HTR-8/SVneo (cell line): Measurements from ENCODE around the gene OSBPL7.

Source experiments
- DNase-seq: peaks from one replicate; pipeline ENCODE4 v3.0.0; 2011; ENCODE audit warnings: low spot score, mixed read lengths; ENCODE audit not compliant: insufficient read length
- FAIRE-seq: peaks from 2 replicates; lab custom pipeline; 2011; peaks lifted over from hg19 to GRCh38; lab: Jason Lieb, UNC

The OSBPL7 gene

DNA sequence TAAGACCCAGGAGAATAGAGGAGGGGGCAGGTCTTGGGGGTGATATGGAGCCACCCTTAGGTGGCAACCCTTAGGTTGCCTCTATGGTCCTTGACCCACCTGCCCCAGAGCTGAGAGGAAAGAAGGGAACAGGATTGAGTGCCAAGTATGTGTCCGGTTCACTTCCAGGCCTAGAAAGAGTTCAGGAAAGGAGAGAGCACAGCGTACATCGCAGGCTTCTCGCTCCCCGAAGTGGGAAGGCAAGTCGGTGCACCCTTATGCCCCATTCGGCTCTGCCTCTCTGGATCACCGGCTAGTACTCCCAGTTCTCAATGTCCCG is 28.7 kb upstream of the OSBPL7 start:
- no peak for DNase-seq
- FAIRE-seq, result peak; percentile 23

DNA sequence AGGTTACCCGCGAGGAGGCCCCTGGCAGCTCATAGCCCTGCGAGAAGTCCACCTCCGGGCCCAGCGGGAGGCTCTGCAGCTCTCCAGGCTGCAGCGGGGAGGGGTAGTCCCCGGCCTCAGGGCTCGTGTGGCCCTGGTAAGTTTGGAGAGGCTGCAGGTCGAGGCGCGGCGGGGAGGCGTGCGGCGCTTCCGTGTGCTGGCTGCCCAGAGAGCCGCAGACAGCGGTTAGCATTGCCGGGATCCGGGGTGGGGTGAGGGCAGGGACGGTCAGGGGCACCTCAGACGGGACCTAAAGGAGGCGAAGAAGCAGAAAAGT is 26.6 kb upstream of the OSBPL7 start:
- DNase-seq (no peak), FAIRE-seq (no peak)

DNA sequence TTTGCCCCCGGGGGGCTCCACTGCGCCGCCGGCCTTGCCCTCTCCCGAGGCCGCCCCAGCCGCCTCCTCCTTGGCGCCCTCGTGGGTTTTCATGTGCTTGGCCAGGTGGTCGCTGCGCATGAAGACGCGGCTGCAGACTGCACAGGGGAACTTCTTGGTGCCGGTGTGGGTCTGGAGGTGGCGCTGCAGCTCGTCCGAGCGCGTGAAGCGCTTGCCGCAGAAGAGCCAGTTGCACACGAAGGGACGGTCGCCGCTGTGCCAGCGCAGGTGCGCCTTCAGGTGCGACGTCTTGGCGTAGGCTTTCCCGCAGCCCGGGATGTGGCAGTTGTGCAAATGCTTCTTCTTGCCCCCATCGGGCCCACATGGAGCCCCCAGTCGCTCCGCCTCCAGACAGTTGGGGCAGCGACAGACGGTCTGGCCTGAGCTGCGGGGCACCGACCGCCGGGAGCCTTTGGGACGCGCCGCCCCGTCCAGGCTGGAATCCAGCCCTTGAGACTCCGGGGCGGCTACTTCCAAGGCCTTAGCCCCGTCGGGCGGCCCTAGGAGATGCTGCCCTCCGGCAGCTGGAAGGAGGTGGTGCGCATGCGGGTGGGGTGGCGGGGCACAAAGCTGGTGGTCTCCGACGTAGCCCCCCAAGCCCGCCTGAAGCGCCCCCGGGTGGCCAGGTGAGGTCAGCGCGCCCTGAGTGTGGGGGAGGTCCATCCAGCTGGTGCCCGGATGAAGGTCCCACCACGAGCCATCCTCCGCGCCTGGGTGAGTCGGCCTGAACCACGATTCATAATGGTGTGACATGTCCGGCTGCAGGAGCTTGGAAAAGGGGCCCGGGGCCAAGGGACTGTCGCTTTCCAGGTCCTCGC is 26.0 kb upstream of the OSBPL7 start:
- no peak for DNase-seq
- FAIRE-seq, result no peak

DNA sequence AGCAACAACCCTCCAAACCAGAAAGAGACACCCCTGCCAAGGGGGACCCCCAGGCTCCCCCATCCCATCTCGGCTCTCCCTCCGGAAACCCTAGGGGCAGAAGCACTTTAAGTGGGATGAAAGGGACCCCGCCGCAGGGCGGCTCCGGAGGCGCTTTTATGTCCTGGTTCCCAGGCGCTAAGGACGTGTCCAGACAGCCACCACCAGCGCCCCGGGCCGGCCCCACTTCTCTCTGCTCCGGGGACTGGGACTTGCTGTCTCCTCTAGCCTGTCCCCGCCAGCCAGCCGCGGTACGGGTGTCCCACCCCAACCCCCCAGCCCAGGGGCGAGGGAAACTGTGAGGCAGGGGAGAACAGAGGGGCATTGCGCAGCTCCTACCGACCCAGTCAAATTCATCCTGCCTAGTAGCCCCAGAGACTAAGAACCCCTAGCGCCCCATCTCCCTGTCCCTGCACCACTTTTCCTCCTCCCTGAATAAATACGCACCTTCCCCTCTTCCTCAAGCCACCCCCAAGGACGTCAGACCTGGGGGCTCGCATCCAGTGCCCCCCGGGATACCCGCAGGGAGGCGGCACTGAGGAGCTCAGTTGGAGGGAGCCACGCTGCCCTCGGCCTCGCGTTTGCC is 25.2 kb upstream of the OSBPL7 start:
- FAIRE-seq, result no peak
- DNase-seq, result no peak

DNA sequence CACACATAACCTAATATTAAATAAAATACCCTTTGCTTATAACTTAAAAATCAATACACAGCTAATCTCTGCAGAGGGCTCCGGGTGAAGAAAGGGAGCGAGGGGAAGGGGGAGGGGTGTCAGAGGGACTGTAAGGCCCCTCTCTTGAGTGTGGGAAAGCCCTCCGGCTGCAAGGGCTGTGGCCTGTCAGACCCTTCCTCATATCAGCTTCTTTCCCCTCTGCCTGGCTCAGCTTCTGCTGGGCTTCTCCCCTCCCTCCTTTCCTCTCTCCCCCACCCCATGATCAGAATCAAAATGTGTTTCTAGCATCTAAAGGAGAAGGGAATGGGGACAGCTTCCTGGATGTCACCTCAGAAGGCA is 24.1 kb upstream of the OSBPL7 start:
- no peak for FAIRE-seq
- DNase-seq, result no peak

DNA sequence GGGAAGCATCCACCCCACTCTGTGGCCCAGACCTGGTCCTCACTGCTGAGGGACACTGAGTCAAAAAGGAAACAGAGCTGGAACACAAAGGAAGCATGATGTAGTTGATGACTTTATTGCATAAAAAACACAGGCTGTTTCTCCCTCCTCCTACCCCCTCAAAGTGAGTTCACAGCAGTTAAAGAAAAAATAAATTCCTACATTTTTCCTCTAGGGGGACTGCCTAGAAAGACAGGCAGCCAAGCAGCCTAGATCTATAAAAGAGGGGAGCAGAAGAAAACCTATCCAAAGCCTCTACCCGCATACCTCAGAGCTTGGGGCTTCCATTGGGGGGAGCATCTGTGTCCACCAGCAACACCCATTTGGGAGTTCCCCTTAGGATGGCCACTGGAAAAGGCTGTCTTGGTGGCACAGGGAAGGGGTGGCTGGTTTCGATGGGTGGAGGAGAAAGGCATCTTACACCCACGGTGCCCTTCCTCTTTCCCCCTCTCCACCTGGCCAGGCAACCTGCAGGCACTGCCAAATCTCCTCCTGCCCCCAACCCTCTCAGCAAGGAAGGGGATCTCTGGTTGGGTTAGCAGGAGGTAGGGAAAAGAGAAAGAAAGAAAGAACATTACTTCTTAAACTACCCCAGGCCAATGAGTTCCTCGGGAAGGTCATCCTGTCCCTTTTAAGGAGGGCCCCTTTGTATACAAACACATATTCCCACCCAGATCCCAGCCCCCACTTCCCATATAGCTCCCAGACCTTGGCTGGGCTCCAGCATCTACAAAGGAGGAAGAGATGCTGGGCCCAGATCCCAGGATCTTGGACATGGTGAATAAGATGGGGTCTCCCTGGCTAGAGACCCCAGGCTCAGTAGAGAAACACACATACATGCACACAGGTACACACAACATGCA is 23.5 kb upstream of the OSBPL7 start:
- DNase-seq, result no peak
- no peak for FAIRE-seq

DNA sequence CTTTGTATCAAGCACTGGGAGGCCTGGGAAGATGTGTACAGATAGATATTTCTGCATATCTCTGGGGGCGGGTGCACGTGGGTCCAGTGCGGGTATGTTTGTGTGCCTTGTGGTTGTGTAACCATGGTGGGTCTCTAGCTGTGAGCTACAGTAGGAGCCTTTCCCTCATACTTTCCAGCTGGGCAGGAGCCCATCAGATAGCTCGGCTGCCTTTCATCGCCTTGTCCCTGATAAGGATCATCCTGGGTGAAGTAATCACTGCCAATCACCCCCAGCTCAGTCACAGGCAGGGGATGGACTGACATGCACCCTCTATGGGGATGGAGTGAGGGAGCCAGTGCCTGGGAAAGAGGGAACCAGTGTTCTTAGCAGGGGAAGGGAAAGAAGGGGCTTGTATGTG is 22.6 kb upstream of the OSBPL7 start:
- FAIRE-seq, result peak; percentile 28

DNA sequence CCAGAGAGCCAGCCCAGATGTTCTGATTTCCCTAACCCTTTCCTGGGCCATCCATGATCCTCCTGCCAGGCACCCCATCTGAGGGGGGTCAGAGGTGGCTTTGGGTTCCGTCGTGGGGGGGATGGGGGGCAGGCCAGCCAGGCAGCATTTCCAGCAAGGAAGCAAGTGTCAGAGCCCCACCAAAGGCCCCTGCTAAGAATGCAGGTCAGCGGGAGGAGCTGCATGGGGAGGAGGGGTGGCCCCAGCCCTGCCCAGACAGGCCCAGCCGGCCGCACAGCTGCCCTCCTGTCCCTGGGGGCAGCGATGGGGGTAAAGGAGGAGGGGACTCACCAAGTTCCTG is 21.8 kb upstream of the OSBPL7 start:
- DNase-seq, result no peak
- FAIRE-seq, result no peak

More for the DNA sequence above, 22.6 kb upstream of the OSBPL7 start:
- DNase-seq, result no peak

DNA sequence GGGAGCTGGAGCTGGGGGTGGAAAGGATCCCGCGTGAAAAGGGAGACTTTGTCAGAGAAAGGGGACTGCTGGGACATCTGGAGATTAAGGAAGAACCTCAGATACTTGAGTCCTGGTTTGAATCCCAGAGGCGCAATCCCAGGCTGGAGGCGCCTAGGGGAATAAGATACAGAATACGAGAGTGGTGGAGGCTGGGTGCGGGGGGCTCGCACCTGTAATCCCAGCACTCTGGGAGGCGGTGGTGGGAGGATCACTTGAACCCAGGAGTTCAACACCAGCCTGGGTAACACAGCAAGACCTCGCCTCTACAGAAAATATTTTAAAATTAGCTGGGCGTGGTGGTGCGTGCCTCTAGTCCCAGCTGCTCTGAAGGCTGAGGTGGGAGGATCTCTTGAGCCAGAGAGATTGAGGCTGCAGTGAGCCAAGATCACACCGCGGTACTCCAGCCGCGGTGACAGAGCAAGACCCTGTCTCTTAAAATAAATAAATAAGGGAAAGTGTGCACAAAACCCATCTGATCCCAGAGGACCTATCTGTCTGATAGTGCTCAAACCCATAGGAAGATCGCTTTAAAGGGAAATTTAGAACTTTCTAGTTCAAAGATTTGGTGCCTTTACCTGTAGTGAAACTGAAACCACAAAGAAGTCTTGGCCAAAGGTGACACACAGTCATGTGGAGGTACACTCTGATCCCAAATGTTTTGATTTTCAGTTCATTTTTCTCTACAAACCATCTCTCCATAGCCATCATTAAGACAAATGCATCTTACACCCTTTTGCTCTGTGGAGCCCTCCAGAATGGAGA is 20.1 kb upstream of the OSBPL7 start:
- DNase-seq (no peak), FAIRE-seq (no peak)

DNA sequence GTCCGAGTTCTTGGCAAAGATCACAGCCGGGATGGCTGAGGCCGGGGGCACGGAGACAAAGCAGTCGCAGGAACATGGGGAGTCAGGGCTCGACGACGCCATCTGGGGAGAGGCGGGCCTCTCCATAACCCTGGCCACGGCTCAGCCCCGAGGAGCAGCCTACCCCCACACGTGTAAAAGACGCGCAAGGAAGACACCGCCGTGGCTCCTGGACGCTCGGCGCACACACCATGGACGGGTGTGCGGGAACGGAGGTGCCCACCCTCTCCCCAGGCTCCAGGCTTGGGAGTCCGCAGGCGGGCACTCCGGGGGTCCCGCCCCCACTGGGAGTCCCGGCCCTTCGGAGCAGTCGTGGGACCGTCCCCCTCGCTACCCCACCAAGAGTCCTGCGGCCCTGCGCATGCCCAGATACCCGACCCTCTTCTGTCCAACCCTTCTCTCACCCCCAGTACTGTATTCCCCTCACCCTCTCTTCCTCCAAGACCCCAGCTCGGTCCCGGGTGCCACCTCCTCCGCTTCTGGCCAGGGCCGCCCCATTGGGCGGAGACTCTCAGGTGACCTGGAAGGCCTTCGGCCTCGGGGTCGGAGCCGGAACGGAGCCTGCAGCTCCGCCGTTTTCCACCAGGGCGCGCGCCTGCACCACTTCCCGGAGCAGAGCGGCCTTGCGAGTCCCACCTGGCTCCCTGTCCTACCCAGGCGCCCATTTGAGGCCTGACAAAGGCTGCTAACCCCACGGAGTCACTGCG is 19.3 kb upstream of the OSBPL7 start, which contains the start of gene SCRN2:
SCRN2 (minus strand) TSS at position 532 of the 746 bp plus-strand sequence; CDS start at position 102, 430 bp downstream.
- FAIRE-seq, result peak; percentile 97
- peak; percentile 96 for DNase-seq

DNA sequence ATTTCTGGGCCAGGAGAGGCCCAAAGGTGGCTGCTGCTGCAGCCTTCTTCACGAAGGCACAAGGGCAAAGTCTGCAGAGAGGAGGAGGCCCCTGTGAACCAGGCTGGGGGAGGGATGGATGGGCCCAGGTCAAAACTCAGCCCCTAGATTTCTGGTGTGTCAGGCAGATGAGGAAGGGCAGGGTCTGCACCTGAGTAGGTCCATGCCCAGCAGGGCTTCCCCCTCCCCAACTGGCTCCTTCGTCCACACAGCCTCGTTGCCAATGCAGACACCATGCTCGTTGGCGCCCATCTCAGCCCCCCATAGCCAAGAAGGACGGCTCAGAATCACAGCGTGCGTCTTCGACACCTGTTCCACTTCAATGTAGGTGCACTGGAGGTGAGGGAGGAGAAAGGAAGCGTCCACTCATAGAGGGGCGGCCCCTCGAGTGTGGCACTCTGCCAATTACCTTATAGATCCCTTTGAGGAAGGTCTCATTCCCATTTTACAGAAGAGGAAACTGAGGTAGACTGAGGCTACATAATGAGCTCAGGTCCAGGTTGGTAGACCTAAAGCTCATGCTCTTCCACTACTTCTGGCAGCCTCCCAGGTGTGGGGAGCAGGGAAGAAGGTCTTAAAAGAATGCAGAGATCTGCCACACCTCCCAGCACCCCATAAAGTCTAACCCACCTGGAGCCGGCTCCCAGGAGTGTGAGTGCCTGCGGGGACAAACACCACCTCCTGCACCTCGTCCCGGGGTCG is 18.6 kb upstream of the OSBPL7 start:
- no peak for DNase-seq
- FAIRE-seq, result peak; percentile 69

DNA sequence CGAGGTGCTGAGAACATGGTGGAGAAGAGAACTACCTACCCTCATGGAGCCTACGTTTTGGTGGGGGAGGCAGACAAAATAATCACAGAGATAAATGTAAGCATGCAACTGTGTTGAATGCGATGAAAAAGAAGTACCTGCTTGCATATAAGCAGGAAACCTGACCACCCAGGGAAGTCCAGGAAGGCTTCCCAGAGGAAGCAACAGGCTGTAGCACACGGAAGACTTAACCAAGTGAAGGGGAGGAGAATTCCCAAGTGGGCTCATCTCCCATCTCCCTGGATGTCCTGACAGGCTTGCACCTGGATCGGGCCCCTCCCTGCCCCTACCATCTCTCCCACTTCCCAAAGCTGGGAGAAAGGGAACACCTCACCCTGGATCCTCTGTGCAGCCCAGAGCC is 17.5 kb upstream of the OSBPL7 start:
- FAIRE-seq (no peak), DNase-seq (no peak)

DNA sequence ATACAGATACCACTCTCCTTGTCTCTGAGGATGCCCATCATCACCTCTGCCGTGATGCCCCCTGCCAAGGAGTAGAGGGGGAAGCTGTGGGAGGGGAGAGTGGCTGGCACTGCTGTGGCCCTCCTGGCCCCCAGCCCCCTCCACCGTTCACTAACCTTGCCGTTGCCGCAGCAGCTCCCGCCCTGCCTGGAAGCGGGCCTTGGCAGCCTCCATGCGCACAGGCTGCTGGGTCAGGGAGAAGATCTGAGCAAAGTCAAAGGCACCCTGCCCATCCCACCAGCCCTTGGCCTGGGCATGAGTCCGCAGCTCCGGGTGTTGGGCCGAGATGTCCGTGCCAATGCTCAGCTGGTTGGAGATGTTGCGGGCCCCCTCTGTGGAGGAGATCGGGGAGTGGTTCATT is 17.0 kb upstream of the OSBPL7 start:
- DNase-seq, result no peak
- no peak for FAIRE-seq

DNA sequence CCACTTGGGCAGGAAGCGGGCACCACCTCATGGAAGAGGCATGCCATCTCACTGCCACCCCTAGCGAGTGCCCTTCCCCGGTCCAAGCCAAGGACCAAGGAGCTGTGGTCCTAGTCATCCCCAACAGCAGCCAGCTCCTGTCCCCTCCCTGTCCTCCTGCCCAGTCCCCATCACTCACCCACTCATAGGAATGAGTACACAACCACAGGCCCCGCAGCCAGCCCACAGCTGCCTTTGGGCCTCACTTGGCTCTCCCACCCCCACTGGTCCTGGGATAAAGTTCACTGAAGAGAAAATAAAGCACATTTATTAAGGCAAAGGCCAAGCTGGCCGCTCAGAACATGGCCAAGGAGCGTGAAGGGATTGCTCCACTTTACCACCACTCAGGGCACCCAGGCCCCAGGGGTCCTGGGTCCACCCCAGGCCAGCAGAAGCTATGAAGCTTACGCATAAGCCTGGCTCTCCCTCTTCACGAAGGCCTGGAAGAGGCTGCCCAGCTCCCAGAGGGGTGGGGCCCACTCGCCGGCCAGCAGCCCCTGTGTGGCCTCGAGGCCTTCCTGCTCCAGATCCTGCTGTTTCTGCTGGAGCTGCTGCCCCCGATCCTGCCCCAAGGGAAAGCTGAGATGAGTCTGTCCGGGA is 15.9 kb upstream of the OSBPL7 start:
- DNase-seq (no peak), FAIRE-seq (no peak)

DNA sequence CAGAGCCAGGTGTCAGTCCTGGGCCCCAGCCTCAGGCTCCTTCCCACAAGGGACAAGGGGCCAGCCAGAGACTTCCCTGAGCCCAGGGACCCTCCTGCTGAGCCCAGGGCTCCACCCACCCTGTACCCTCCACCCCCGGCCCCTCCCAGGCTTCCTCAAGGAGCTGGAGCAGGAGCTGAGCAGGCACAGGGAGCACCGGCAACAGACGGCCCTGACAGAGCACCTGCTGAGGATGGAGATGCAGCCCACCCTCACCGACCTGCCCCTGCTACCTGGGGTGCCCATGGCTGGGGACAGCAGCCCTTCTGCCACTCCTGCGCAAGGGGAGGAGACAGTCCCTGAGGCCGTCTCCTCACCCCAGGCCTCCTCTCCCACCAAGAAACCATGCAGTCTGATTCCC is 15.0 kb upstream of the OSBPL7 start:
- DNase-seq, result no peak
- no peak for FAIRE-seq

DNA sequence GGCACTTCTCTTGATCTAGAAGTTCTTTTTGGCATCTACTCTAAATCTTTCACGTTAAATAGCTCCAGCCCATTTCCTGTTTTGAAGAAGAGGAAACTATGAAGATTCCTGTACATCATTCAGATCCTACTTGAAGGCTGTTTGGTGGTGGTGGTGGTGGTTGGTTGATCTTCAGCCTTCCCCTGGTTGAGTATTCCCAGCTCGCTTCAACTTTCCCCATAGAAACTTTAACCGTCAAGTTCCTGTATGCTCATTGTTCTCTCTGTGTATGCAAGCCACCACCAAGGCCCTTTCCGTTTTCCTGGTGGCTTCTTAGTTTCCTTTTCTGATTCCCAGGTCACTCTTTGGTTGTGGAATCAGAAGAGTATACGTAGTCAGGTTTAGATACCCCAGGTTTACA is 13.2 kb upstream of the OSBPL7 start:
- FAIRE-seq (no peak), DNase-seq (no peak)

DNA sequence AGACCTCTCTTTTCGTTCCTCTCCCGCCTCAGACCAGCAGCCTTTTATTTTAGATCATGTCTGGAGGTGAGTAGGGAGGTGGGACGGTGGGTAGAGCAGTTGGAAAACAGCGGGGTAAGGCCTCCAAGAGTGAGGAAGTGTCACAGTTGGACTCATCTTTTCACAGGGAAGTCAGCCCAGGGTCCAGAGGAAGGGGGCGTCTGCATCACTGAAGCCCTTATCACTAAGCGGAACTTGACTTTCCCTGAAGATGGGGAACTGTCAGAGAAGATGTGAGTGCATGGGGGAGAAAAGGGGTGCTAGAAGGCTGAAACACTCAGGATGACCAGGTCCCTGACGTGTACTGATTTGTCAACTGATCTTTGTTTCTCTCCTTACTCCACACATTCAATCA is 10.3 kb upstream of the OSBPL7 start:
- FAIRE-seq, result no peak
- no peak for DNase-seq
